CD14-positive monocyte (primary cell): ENCODE data around the gene KIF21B. TPM values are rescaled to one million over a fixed set of nuclear protein-coding genes. Genes with fewer than 3 reads are reported as not detected.

Experiments
- DNase-seq, 3 donors: peaks; one replicate each; pipeline ENCODE4 v3.0.0-alpha.2; 2011 to 2022
- H2AFZ ChIP-seq: 2 replicates; pipeline ENCODE4 v1.6.0; 2012; ENCODE audit warnings: mild to moderate bottlenecking, low read depth, low read length, inconsistent platforms; ENCODE audit not compliant: insufficient read depth, poor library complexity, severe bottlenecking
- H3K27ac ChIP-seq, 2 donors: 1 replicate in 1 of 2; 2 replicates in 1 of 2; pipeline ENCODE4 v1.5.1; 2012 to 2013; ENCODE audit warnings: low read length in 2 of 2, control low read depth in 1 of 2, inconsistent platforms in 1 of 2, low read depth in 1 of 2, mild to moderate bottlenecking in 1 of 2
- H3K27me3 ChIP-seq, 2 donors: one replicate each; pipeline versions ENCODE4 v1.6.0 to v1.6.1; 2011 to 2013; ENCODE audit warnings: low read length in 2 of 2; ENCODE audit not compliant: control insufficient read depth in 2 of 2, insufficient read depth in 2 of 2
- H3K36me3 ChIP-seq, 2 donors: replicated peaks in 1 of 2; 1 replicate in 1 of 2; 2 replicates in 1 of 2; pipeline versions ENCODE4 v1.5.1 to v1.6.1; 2012 to 2013; ENCODE audit warnings: low read length in 2 of 2, control low read depth in 1 of 2, inconsistent platforms in 1 of 2, mild to moderate bottlenecking in 1 of 2; ENCODE audit not compliant: insufficient read depth in 2 of 2, control insufficient read depth in 1 of 2
- H3K4me1 ChIP-seq, 2 donors: 1 replicate in 1 of 2; 2 replicates in 1 of 2; pipeline versions ENCODE4 v1.5.1 to v1.6.1; 2012 to 2013; ENCODE audit warnings: low read length in 2 of 2, control low read depth in 1 of 2, inconsistent platforms in 1 of 2, mild to moderate bottlenecking in 1 of 2, moderate library complexity in 1 of 2; ENCODE audit not compliant: insufficient read depth in 2 of 2, control insufficient read depth in 1 of 2
- H3K4me2 ChIP-seq: replicated peaks from 2 replicates; pipeline ENCODE3; 2012; ENCODE audit warnings: low read length, moderate library complexity, mild to moderate bottlenecking; ENCODE audit not compliant: poor library complexity, severe bottlenecking; ENCODE audit errors: extremely low read depth
- H3K4me3 ChIP-seq, 3 experiments: fragments of 200-600 bp in 1 of 3; sonication (generic) in 1 of 3; replicated peaks in 1 of 3; 1 replicate in 2 of 3; 2 replicates in 1 of 3; pipeline ENCODE4 v1.5.1; 2011 to 2013; ENCODE audit warnings: low read length in 3 of 3, mild to moderate bottlenecking in 3 of 3, control low read depth in 2 of 3, low read depth in 2 of 3, inconsistent platforms in 1 of 3, moderate library complexity in 1 of 3
- H3K79me2 ChIP-seq: 2 replicates; pipeline ENCODE4 v1.6.0; 2012; ENCODE audit warnings: mild to moderate bottlenecking, control low read depth, inconsistent platforms, low read length, moderate library complexity; ENCODE audit not compliant: insufficient read depth
- H3K9ac ChIP-seq: 2 replicates; pipeline ENCODE4 v1.6.0; 2017; ENCODE audit warnings: low read length, mild to moderate bottlenecking; ENCODE audit not compliant: insufficient read depth, poor library complexity, severe bottlenecking
- H3K9me3 ChIP-seq, 2 donors: replicated peaks in 1 of 2; 1 replicate in 1 of 2; 2 replicates in 1 of 2; pipeline versions ENCODE4 v1.5.1 to v1.6.1; 2012 to 2013; ENCODE audit warnings: low read length in 2 of 2, control low read depth in 1 of 2; ENCODE audit not compliant: control insufficient read depth in 1 of 2, insufficient read depth in 1 of 2
- H4K20me1 ChIP-seq: 2 replicates; pipeline ENCODE4 v1.6.0; 2012; ENCODE audit warnings: mild to moderate bottlenecking, low read length, control low read depth, moderate library complexity; ENCODE audit not compliant: insufficient read depth
- H3K27ac Mint-ChIP-seq, 7 donors: one replicate each; pipeline ENCODE4 v1.8.0; 2020; ENCODE audit warnings: mild to moderate bottlenecking in 7 of 7, mixed read lengths in 7 of 7, moderate library complexity in 6 of 7, inconsistent platforms in 2 of 7
- H3K27me3 Mint-ChIP-seq, 3 donors: one replicate each; pipeline ENCODE4 v1.8.0; 2021 to 2022; ENCODE audit warnings: low read depth in 3 of 3, mild to moderate bottlenecking in 3 of 3, mixed read lengths in 3 of 3, moderate library complexity in 3 of 3, inconsistent platforms in 1 of 3
- H3K36me3 Mint-ChIP-seq, 2 donors: one replicate each; pipeline ENCODE4 v1.8.0; 2020; ENCODE audit warnings: mixed read lengths in 2 of 2, inconsistent platforms in 1 of 2, mild to moderate bottlenecking in 1 of 2
- H3K4me1 Mint-ChIP-seq: one replicate; pipeline ENCODE4 v1.8.0; 2020; ENCODE audit warnings: mild to moderate bottlenecking, mixed read lengths
- H3K4me3 Mint-ChIP-seq, 2 donors: one replicate each; pipeline ENCODE4 v1.8.0; 2020; ENCODE audit warnings: mild to moderate bottlenecking in 2 of 2, mixed read lengths in 2 of 2, moderate library complexity in 1 of 2
- H3K9me3 Mint-ChIP-seq, 7 donors: one replicate each; pipeline ENCODE4 v1.8.0; 2020 to 2022; ENCODE audit warnings: mixed read lengths in 7 of 7, mild to moderate bottlenecking in 6 of 7, moderate library complexity in 6 of 7, inconsistent platforms in 2 of 7
- WGBS: methylation state at CpG from one replicate; pipeline ENCODE4 v1.1.5; 2013; ENCODE audit warnings: missing lambda C conversion rate; ENCODE audit not compliant: insufficient coverage; 5-methylcytosine and 5-hydroxymethylcytosine counted together
- intact Hi-C, 2 donors: fragments of 100-400 bp; cut with micrococcal nuclease; formaldehyde crosslinking; loops; one replicate each; pipeline versions ENCODE4 v1.15.0 to v1.15.1; 2023
- polyA plus RNA-seq, 3 donors: library from polyadenylated mRNA; depleted of rRNA in 1 of 3; unstranded in 2 of 3; stranded (reverse) in 1 of 3; fragments of 300-500 nt in 2 of 3; fragments of >200 nt in 1 of 3; fragmentation: Illumina TruSeq in 2 of 3; gene quantifications; 1 replicate in 2 of 3; 2 replicates in 1 of 3; pipeline ENCODE4 v1.2.3, GENCODE V29; 2012 to 2021
- TF ChIP-seq, protein P1 (sequence below): fragments of 200-600 bp; IDR thresholded peaks from one replicate; pipeline ENCODE4 v1.8.0; 2022; ENCODE audit warnings: antibody characterized with exemption, mild to moderate bottlenecking

KIF21B gene
- polyA plus RNA-seq, 3 donors = 0.18 to 9.8 (median 0.30) TPM

GRCh38 chr1:201072149-201072548 is 48.6 kb upstream of the KIF21B start:
- intact Hi-C loops = no loop called here

GRCh38 chr1:201069636-201070035 is 46.1 kb upstream of the KIF21B start:
- TF ChIP-seq, protein P1, sequence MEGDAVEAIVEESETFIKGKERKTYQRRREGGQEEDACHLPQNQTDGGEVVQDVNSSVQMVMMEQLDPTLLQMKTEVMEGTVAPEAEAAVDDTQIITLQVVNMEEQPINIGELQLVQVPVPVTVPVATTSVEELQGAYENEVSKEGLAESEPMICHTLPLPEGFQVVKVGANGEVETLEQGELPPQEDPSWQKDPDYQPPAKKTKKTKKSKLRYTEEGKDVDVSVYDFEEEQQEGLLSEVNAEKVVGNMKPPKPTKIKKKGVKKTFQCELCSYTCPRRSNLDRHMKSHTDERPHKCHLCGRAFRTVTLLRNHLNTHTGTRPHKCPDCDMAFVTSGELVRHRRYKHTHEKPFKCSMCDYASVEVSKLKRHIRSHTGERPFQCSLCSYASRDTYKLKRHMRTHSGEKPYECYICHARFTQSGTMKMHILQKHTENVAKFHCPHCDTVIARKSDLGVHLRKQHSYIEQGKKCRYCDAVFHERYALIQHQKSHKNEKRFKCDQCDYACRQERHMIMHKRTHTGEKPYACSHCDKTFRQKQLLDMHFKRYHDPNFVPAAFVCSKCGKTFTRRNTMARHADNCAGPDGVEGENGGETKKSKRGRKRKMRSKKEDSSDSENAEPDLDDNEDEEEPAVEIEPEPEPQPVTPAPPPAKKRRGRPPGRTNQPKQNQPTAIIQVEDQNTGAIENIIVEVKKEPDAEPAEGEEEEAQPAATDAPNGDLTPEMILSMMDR = no peak
- Mint-ChIP-seq H3K27me3 (peaks cover 0 to 3% (median 2%) of the 10 kb centered on the region in 3 donors), H3K4me3 (no peak overlapping the region), H3K4me1 (no peaks in the 10 kb centered on the region), H3K36me3 (no peaks in the 10 kb centered on the region), H3K27ac (no peak overlapping the region), H3K9me3 (peaks cover 0 to 3% (median 0%) of the 10 kb centered on the region in 7 donors)
- WGBS = 92% methylated on average over 2 of the region's 3 CpGs
- no peaks in the 10 kb centered on the region for H3K27me3 ChIP-seq
- no peaks in the 10 kb centered on the region for H3K79me2 ChIP-seq
- no peak overlapping the region for H2AFZ ChIP-seq
- no peak overlapping the region for H3K9ac ChIP-seq
- DNase-seq = no peak
- no peaks in the 10 kb centered on the region for H3K36me3 ChIP-seq
- H3K4me1 ChIP-seq = no peaks in the 10 kb centered on the region
- intact Hi-C loops = no loop called here
- no peaks in the 10 kb centered on the region for H3K9me3 ChIP-seq
- H3K4me2 ChIP-seq = no peak overlapping the region
- no peak overlapping the region for H3K4me3 ChIP-seq
- no peak overlapping the region for H3K27ac ChIP-seq
- no peaks in the 10 kb centered on the region for H4K20me1 ChIP-seq

More at GRCh38 chr1:201072149-201072548, 48.6 kb upstream of the KIF21B start:
- H3K36me3 ChIP-seq = no peaks in the 10 kb centered on the region
- no peak overlapping the region for H3K9ac ChIP-seq
- WGBS = no CpG with 5 or more reads among the region's 5 CpGs
- H3K4me1 ChIP-seq = no peaks in the 10 kb centered on the region
- H3K4me1 Mint-ChIP-seq = no peaks in the 10 kb centered on the region
- peaks cover 0 to 3% (median 0%) of the 10 kb centered on the region in 7 donors for H3K9me3 Mint-ChIP-seq
- H3K4me3 Mint-ChIP-seq = no peak overlapping the region
- no peak overlapping the region for H3K4me3 ChIP-seq
- peaks cover 1 to 7% (median 4%) of the 10 kb centered on the region in 3 donors for H3K27me3 Mint-ChIP-seq
- H3K79me2 ChIP-seq = no peaks in the 10 kb centered on the region
- H3K36me3 Mint-ChIP-seq = no peaks in the 10 kb centered on the region
- TF ChIP-seq, protein P1 = no peak
- no peak overlapping the region for H3K4me2 ChIP-seq
- H3K27ac ChIP-seq = no peak overlapping the region
- DNase-seq = no peak
- H2AFZ ChIP-seq = no peak overlapping the region
- no peaks in the 10 kb centered on the region for H4K20me1 ChIP-seq
- no peak overlapping the region for H3K27ac Mint-ChIP-seq
- no peaks in the 10 kb centered on the region for H3K9me3 ChIP-seq
- no peaks in the 10 kb centered on the region for H3K27me3 ChIP-seq
